H9 (cell line): ENCODE measurements around the gene MDGA2. TPM values are rescaled to one million over a fixed set of nuclear protein-coding genes. Genes with fewer than 3 reads are reported as not detected.

Source experiments
- DNase-seq: peaks from one replicate; pipeline ENCODE4 v3.0.0-alpha.2; 2017
- H2AFZ ChIP-seq: one replicate; pipeline ENCODE4 v1.6.1; 2013; ENCODE audit warnings: mild to moderate bottlenecking, low read length, control low read depth, moderate library complexity
- H2AK5ac ChIP-seq: 2 replicates; pipeline ENCODE4 v1.6.1; 2013; ENCODE audit warnings: low read length, control low read depth, mixed read lengths; ENCODE audit not compliant: insufficient read length
- H2BK120ac ChIP-seq: one replicate; pipeline ENCODE4 v1.6.1; 2013; ENCODE audit warnings: low read depth, mild to moderate bottlenecking, low read length, control low read depth, inconsistent platforms; ENCODE audit not compliant: poor library complexity, severe bottlenecking
- H2BK12ac ChIP-seq: 2 replicates; pipeline ENCODE4 v1.6.1; 2013; ENCODE audit warnings: low read length, control low read depth, mixed read lengths, low read depth; ENCODE audit not compliant: insufficient read length
- H2BK15ac ChIP-seq: 2 replicates; pipeline ENCODE4 v1.6.1; 2013; ENCODE audit warnings: low read depth, low read length, control low read depth
- H2BK20ac ChIP-seq: one replicate; pipeline ENCODE4 v1.6.1; 2013; ENCODE audit warnings: low read depth, mild to moderate bottlenecking, low read length, control low read depth, inconsistent platforms; ENCODE audit not compliant: poor library complexity, severe bottlenecking
- H2BK5ac ChIP-seq: 2 replicates; pipeline ENCODE4 v1.6.1; 2013; ENCODE audit warnings: low read length, control low read depth, mixed read lengths; ENCODE audit not compliant: insufficient read length
- H3K14ac ChIP-seq: 2 replicates; pipeline ENCODE4 v1.6.1; 2013; ENCODE audit warnings: low read length, control low read depth; ENCODE audit not compliant: insufficient read depth
- H3K18ac ChIP-seq: 2 replicates; pipeline ENCODE4 v1.6.1; 2013; ENCODE audit warnings: low read depth, mild to moderate bottlenecking, mixed read lengths, low read length, control low read depth; ENCODE audit not compliant: insufficient read length
- H3K23ac ChIP-seq: 2 replicates; pipeline ENCODE4 v1.6.1; 2013; ENCODE audit warnings: low read length, control low read depth, mixed read lengths, low read depth; ENCODE audit not compliant: insufficient read length
- H3K23me2 ChIP-seq: 2 replicates; pipeline ENCODE4 v1.6.1; 2013; ENCODE audit warnings: low read depth, mild to moderate bottlenecking, mixed read lengths, low read length, control low read depth; ENCODE audit not compliant: insufficient read length, poor library complexity, severe bottlenecking
- H3K27ac ChIP-seq: 2 replicates; pipeline ENCODE4 v1.5.1; 2013; ENCODE audit warnings: low read length, control low read depth, mixed read lengths, low read depth; ENCODE audit not compliant: insufficient read length
- H3K27me3 ChIP-seq: 2 replicates; pipeline ENCODE4 v1.6.1; 2013; ENCODE audit warnings: low read length, control low read depth, inconsistent platforms; ENCODE audit not compliant: insufficient read depth
- H3K4ac ChIP-seq: 2 replicates; pipeline ENCODE4 v1.6.1; 2013; ENCODE audit warnings: low read depth, mild to moderate bottlenecking, control low read depth, inconsistent platforms, low read length, moderate library complexity
- H3K4me1 ChIP-seq: 2 replicates; pipeline ENCODE4 v1.6.1; 2013; ENCODE audit warnings: low read length, control low read depth, inconsistent platforms; ENCODE audit not compliant: insufficient read depth
- H3K4me2 ChIP-seq: 2 replicates; pipeline ENCODE4 v1.6.1; 2013; ENCODE audit warnings: low read length, control low read depth, mixed read lengths; ENCODE audit not compliant: insufficient read length, insufficient read depth
- H3K56ac ChIP-seq: 2 replicates; pipeline ENCODE4 v1.6.1; 2013; ENCODE audit warnings: low read depth, mild to moderate bottlenecking, mixed read lengths, low read length, control low read depth; ENCODE audit not compliant: insufficient read length
- H3K79me1 ChIP-seq: 2 replicates; pipeline ENCODE4 v1.6.1; 2013; ENCODE audit warnings: low read depth, mild to moderate bottlenecking, moderate library complexity, low read length, control low read depth, inconsistent platforms; ENCODE audit not compliant: insufficient read depth, poor library complexity, severe bottlenecking
- H3K79me2 ChIP-seq: 2 replicates; pipeline ENCODE4 v1.6.1; 2013; ENCODE audit warnings: low read length, control low read depth, inconsistent platforms; ENCODE audit not compliant: insufficient read depth
- H3K9ac ChIP-seq: 2 replicates; pipeline ENCODE4 v1.6.1; 2013; ENCODE audit warnings: low read length, control low read depth, mixed read lengths; ENCODE audit not compliant: insufficient read length; ENCODE audit errors: extremely low read depth
- H3K9me3 ChIP-seq: one replicate; pipeline ENCODE4 v1.6.1; 2013; ENCODE audit warnings: low read depth, low read length, inconsistent platforms; ENCODE audit not compliant: control insufficient read depth
- H3T11ph ChIP-seq: one replicate; pipeline ENCODE4 v1.6.1; 2013; ENCODE audit warnings: mild to moderate bottlenecking, low read length, control low read depth, inconsistent platforms
- H4K20me1 ChIP-seq: one replicate; pipeline ENCODE4 v1.6.1; 2013; ENCODE audit not compliant: control insufficient read depth, insufficient read length, insufficient read depth
- H4K5ac ChIP-seq: 2 replicates; pipeline ENCODE4 v1.6.1; 2013; ENCODE audit warnings: low read depth, mild to moderate bottlenecking, mixed read lengths, low read length, control low read depth; ENCODE audit not compliant: insufficient read length
- H4K8ac ChIP-seq: replicated peaks from 2 replicates; pipeline ENCODE4 v1.6.1; 2013; ENCODE audit warnings: low read length, control low read depth, mixed read lengths, low read depth; ENCODE audit not compliant: insufficient read length
- H4K91ac ChIP-seq: 2 replicates; pipeline ENCODE4 v1.6.1; 2013; ENCODE audit warnings: low read depth, mild to moderate bottlenecking, moderate library complexity, mixed read lengths, low read length, control low read depth; ENCODE audit not compliant: insufficient read length
- H3K27ac Mint-ChIP-seq, 3 experiments: 2 replicates in 2 of 3; 3 replicates in 1 of 3; pipeline ENCODE4 v1.8.0; 2020 to 2021; ENCODE audit warnings: mixed read lengths in 3 of 3, mild to moderate bottlenecking in 1 of 3, moderate library complexity in 1 of 3
- H3K27me3 Mint-ChIP-seq: 2 replicates; pipeline ENCODE4 v1.8.0; 2021; ENCODE audit warnings: low read depth, mild to moderate bottlenecking, moderate library complexity, mixed read lengths
- H3K36me3 Mint-ChIP-seq, 3 experiments: 2 replicates in 2 of 3; 3 replicates in 1 of 3; pipeline ENCODE4 v1.8.0; 2020 to 2021; ENCODE audit warnings: low read depth in 3 of 3, mixed read lengths in 3 of 3; ENCODE audit not compliant: insufficient read depth in 1 of 3
- H3K4me1 Mint-ChIP-seq, 2 experiments: 2 replicates each; pipeline ENCODE4 v1.8.0; 2020; ENCODE audit warnings: mixed read lengths in 2 of 2
- H3K4me3 Mint-ChIP-seq, 2 experiments: 2 replicates in 1 of 2; 3 replicates in 1 of 2; pipeline ENCODE4 v1.8.0; 2020 to 2021; ENCODE audit warnings: mild to moderate bottlenecking in 2 of 2, mixed read lengths in 2 of 2, moderate library complexity in 1 of 2
- H3K9me3 Mint-ChIP-seq, 2 experiments: 2 replicates in 1 of 2; 3 replicates in 1 of 2; pipeline ENCODE4 v1.8.0; 2020; ENCODE audit warnings: mild to moderate bottlenecking in 2 of 2, mixed read lengths in 2 of 2, moderate library complexity in 1 of 2
- WGBS: extraction: QIAGEN DNeasy Blood & Tissue Kit; methylation state at CpG from one replicate; pipeline ENCODE4 v1.1.7; 2013; ENCODE audit warnings: missing lambda C conversion rate, low lambda C conversion rate, mixed read lengths; ENCODE audit not compliant: insufficient read length; ENCODE audit errors: extremely low coverage; 5-methylcytosine and 5-hydroxymethylcytosine counted together
- total RNA-seq: library from RNA; stranded (reverse); gene quantifications from 2 replicates; pipeline ENCODE4 v1.2.1, GENCODE V29; 2021
- TF ChIP-seq, protein P1 (sequence below): fragments of 200-600 bp; sonication (generic); conservative IDR thresholded peaks from 3 replicates; pipeline ENCODE4 v1.8.0; 2021; ENCODE audit warnings: antibody characterized with exemption, mild to moderate bottlenecking

The MDGA2 gene
- total RNA-seq, 1 experiment from 2014 or later: 1.9 TPM

DNA sequence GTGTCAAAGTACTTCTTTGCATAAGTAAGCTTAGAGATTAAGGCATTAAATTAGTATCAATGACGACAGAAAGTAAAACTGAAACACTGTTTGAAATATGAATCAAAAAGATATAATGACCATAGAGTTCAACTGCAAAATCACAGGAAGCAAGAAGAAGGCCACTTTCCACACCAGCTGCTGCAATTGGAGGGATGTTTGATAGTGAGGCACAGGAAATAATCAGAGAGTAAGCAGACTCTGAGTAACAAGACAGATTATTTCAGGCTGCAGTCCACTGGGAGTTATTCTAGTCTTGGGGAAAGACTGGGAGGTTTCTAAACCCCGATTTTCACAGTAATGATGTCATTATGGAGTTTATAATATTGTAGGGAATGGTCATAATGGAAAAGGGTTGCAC lies 12.9 kb downstream of the MDGA2 start:
- peaks cover 3 to 6% of the 10 kb centered on the region in 2 experiments; a peak in 2 of 5 replicates for H3K9me3 Mint-ChIP-seq
- no peak overlapping the region for H3K27ac Mint-ChIP-seq
- no peaks in the 10 kb centered on the region for H3K4me1 Mint-ChIP-seq
- Histone ChIP-seq H2AFZ (no peak overlapping the region), H3K4me2 (no peak overlapping the region), H3K23ac (no peak overlapping the region), H3K9me3 (no peaks in the 10 kb centered on the region), H3K56ac (no peak overlapping the region), H3K9ac (no peak overlapping the region), H2BK20ac (no peak overlapping the region), H4K20me1 (no peaks in the 10 kb centered on the region), H2BK15ac (no peak overlapping the region), H2AK5ac (no peak overlapping the region), H4K8ac (no peak overlapping the region), H2BK120ac (no peak overlapping the region), H3K4me1 (no peaks in the 10 kb centered on the region), H3K18ac (no peak overlapping the region), H3K79me2 (no peaks in the 10 kb centered on the region), H3K23me2 (no peaks in the 10 kb centered on the region), H2BK12ac (no peak overlapping the region), H3T11ph (no peak overlapping the region), H3K27ac (no peak overlapping the region), H3K79me1 (no peaks in the 10 kb centered on the region), H3K4ac (no peak overlapping the region), H4K5ac (no peak overlapping the region), H3K27me3 (no peaks in the 10 kb centered on the region), H4K91ac (no peak overlapping the region), H3K14ac (no peak overlapping the region), H2BK5ac (no peak overlapping the region)
- no peak for DNase-seq
- WGBS: no CpG with 5 or more reads among the region's 2 CpGs
- TF ChIP-seq, protein P1, sequence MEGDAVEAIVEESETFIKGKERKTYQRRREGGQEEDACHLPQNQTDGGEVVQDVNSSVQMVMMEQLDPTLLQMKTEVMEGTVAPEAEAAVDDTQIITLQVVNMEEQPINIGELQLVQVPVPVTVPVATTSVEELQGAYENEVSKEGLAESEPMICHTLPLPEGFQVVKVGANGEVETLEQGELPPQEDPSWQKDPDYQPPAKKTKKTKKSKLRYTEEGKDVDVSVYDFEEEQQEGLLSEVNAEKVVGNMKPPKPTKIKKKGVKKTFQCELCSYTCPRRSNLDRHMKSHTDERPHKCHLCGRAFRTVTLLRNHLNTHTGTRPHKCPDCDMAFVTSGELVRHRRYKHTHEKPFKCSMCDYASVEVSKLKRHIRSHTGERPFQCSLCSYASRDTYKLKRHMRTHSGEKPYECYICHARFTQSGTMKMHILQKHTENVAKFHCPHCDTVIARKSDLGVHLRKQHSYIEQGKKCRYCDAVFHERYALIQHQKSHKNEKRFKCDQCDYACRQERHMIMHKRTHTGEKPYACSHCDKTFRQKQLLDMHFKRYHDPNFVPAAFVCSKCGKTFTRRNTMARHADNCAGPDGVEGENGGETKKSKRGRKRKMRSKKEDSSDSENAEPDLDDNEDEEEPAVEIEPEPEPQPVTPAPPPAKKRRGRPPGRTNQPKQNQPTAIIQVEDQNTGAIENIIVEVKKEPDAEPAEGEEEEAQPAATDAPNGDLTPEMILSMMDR: no peak
- H3K27me3 Mint-ChIP-seq: peaks cover 15% of the 10 kb centered on the region
- H3K4me3 Mint-ChIP-seq: no peak overlapping the region
- H3K36me3 Mint-ChIP-seq: no peaks in the 10 kb centered on the region
